IMR-90 (cell line): ENCODE measurements around the gene LINS1. TPM values are rescaled to one million over a fixed set of nuclear protein-coding genes. Genes with fewer than 3 reads are reported as not detected.

Source experiments
- ATAC-seq: fragments of 200-7000 bp; cut with Tn5 transposase; 2 replicates; pipeline ENCODE4 v1.9.1; 2020; ENCODE audit warnings: low read depth, mild to moderate bottlenecking, moderate library complexity
- BruUV-seq: library from RNA; stranded (reverse); fragments of 400-500 nt; replicated peaks from 2 replicates; lab custom pipeline; 2021; lab: Mats Ljungman, UMichigan
- CTCF ChIA-PET: fragments of 300-600 bp; formaldehyde crosslinking; extraction: SDS; loops from one replicate; lab custom pipeline; 2021; ENCODE audit warnings: antibody characterized with exemption; lab: Yijun Ruan, JAX
- POLR2A ChIA-PET: fragments of 300-600 bp; sonication (Branson Sonifier 250); formaldehyde crosslinking; loops from one replicate; lab custom pipeline; 2022; ENCODE audit warnings: antibody characterized with exemption; ENCODE audit not compliant: unreplicated experiment; lab: Charles Lee
- DNase-seq: peaks from one replicate; pipeline ENCODE4 v3.0.0; 2013
- H2AFZ ChIP-seq: replicated peaks from 2 replicates; pipeline ENCODE3; 2013; ENCODE audit warnings: low read length, mild to moderate bottlenecking; ENCODE audit not compliant: poor library complexity
- H2AK5ac ChIP-seq: 2 replicates; pipeline ENCODE4 v1.6.1; 2013; ENCODE audit warnings: low read depth, low read length, inconsistent platforms
- H2AK9ac ChIP-seq: replicated peaks from 2 replicates; pipeline ENCODE3; 2013; ENCODE audit warnings: mild to moderate bottlenecking, low read depth, low read length, moderate library complexity; ENCODE audit not compliant: poor library complexity
- H2BK120ac ChIP-seq: 2 replicates; pipeline ENCODE4 v1.6.1; 2013; ENCODE audit warnings: low read depth, low read length, inconsistent platforms
- H2BK15ac ChIP-seq: 3 replicates; pipeline ENCODE4 v1.6.1; 2013; ENCODE audit warnings: low read depth, low read length, inconsistent platforms
- H2BK20ac ChIP-seq: 2 replicates; pipeline ENCODE4 v1.6.1; 2013; ENCODE audit warnings: low read depth, mild to moderate bottlenecking, inconsistent platforms, low read length, moderate library complexity
- H2BK5ac ChIP-seq: 2 replicates; pipeline ENCODE4 v1.6.1; 2013; ENCODE audit warnings: mild to moderate bottlenecking, low read depth, low read length, inconsistent platforms; ENCODE audit not compliant: poor library complexity, severe bottlenecking
- H3K14ac ChIP-seq: replicated peaks from 2 replicates; pipeline ENCODE4 v1.6.1; 2013; ENCODE audit warnings: low read depth, low read length, inconsistent platforms
- H3K18ac ChIP-seq: 2 replicates; pipeline ENCODE4 v1.6.1; 2013; ENCODE audit warnings: low read depth, low read length, control low read depth
- H3K23ac ChIP-seq: 2 replicates; pipeline ENCODE4 v1.6.1; 2013; ENCODE audit warnings: low read depth, low read length, inconsistent platforms
- H3K27ac ChIP-seq: 2 replicates; pipeline ENCODE4 v1.5.1; 2013; ENCODE audit warnings: mild to moderate bottlenecking, control low read depth, low read length; ENCODE audit not compliant: insufficient read depth
- H3K27me3 ChIP-seq: 2 replicates; pipeline ENCODE4 v1.6.1; 2013; ENCODE audit warnings: low read length; ENCODE audit not compliant: control insufficient read depth, insufficient read depth
- H3K36me3 ChIP-seq: 2 replicates; pipeline ENCODE4 v1.6.1; 2013; ENCODE audit warnings: low read length, mixed read lengths; ENCODE audit not compliant: control insufficient read depth, insufficient read depth
- H3K4ac ChIP-seq: 2 replicates; pipeline ENCODE4 v1.6.1; 2013; ENCODE audit warnings: low read depth, low read length, inconsistent platforms
- H3K4me1 ChIP-seq: 2 replicates; pipeline ENCODE4 v1.6.1; 2013; ENCODE audit warnings: low read length, mixed read lengths; ENCODE audit not compliant: control insufficient read depth, insufficient read depth
- H3K4me2 ChIP-seq: 2 replicates; pipeline ENCODE4 v1.6.1; 2013; ENCODE audit warnings: low read depth, mild to moderate bottlenecking, control low read depth, low read length, moderate library complexity
- H3K4me3 ChIP-seq: 2 replicates; pipeline ENCODE4 v1.5.1; 2013; ENCODE audit warnings: low read depth, mild to moderate bottlenecking, control low read depth, low read length, moderate library complexity; ENCODE audit not compliant: insufficient read depth
- H3K56ac ChIP-seq: 2 replicates; pipeline ENCODE4 v1.6.1; 2013; ENCODE audit warnings: low read length, inconsistent platforms; ENCODE audit not compliant: insufficient read depth; ENCODE audit errors: extremely low read depth
- H3K79me1 ChIP-seq, 2 experiments: 2 replicates each; pipeline ENCODE4 v1.6.1; 2013; ENCODE audit warnings: low read length in 2 of 2, inconsistent platforms in 1 of 2, low read depth in 1 of 2
- H3K9ac ChIP-seq: 2 replicates; pipeline ENCODE4 v1.6.1; 2013; ENCODE audit warnings: low read depth, low read length, control low read depth
- H3K9me1 ChIP-seq: 2 replicates; pipeline ENCODE4 v1.6.1; 2013; ENCODE audit warnings: low read length, inconsistent platforms; ENCODE audit not compliant: insufficient read depth
- H3K9me3 ChIP-seq: 2 replicates; pipeline ENCODE4 v1.6.1; 2013; ENCODE audit warnings: low read length; ENCODE audit not compliant: control insufficient read depth, insufficient read depth
- H4K20me1 ChIP-seq: 2 replicates; pipeline ENCODE4 v1.6.1; 2013; ENCODE audit warnings: low read length, inconsistent platforms; ENCODE audit not compliant: insufficient read depth
- H4K5ac ChIP-seq: 2 replicates; pipeline ENCODE4 v1.6.1; 2013; ENCODE audit warnings: mild to moderate bottlenecking, low read depth, low read length, control low read depth
- H4K8ac ChIP-seq, 2 experiments: 2 replicates each; pipeline ENCODE4 v1.6.1; 2013; ENCODE audit warnings: low read depth in 2 of 2, low read length in 2 of 2, control low read depth in 1 of 2, inconsistent platforms in 1 of 2
- H4K91ac ChIP-seq: 2 replicates; pipeline ENCODE4 v1.6.1; 2013; ENCODE audit warnings: low read depth, low read length, inconsistent platforms; ENCODE audit not compliant: insufficient read depth
- CEBPB ChIP-seq: IDR thresholded peaks from 2 replicates; pipeline ENCODE4 v1.6.1; 2012; ENCODE audit warnings: low read depth, low read length, improper control_type of control experiment
- WGBS, 2 experiments: methylation state at CpG; one replicate each; pipeline versions ENCODE4 v1.1.5 to v1.1.7; 2013; ENCODE audit warnings: missing lambda C conversion rate in 2 of 2; ENCODE audit not compliant: insufficient read length in 1 of 2; ENCODE audit errors: extremely low coverage in 2 of 2; 5-methylcytosine and 5-hydroxymethylcytosine counted together
- dilution Hi-C: fragments of 300-500 bp; cut with HindIII; formaldehyde crosslinking; loops from one replicate; pipeline ENCODE4 v1.14.3; 2018; ENCODE audit warnings: low sequenced_read_pairs; ENCODE audit not compliant: unreplicated experiment
- in situ Hi-C: fragments of 300-500 bp; cut with MboI; formaldehyde crosslinking; loops from 3 replicates; pipeline ENCODE4 v1.14.3; 2019; ENCODE audit warnings: low sequenced_read_pairs, inconsistent platforms, mixed read lengths
- intact Hi-C: fragments of 100-400 bp; cut with micrococcal nuclease; formaldehyde crosslinking; loops from 2 replicates; pipeline ENCODE4 v1.10.0; 2022
- polyA plus RNA-seq, 3 experiments: library from polyadenylated mRNA; depleted of rRNA; stranded (reverse); fragments of >200 nt; gene quantifications; 2 replicates each; pipeline ENCODE4 v1.2.3, GENCODE V29; 2012; ENCODE audit warnings: low replicate concordance in 1 of 3
- total RNA-seq: library from RNA; depleted of rRNA; stranded (reverse); fragments of >200 nt; gene quantifications from 2 replicates; pipeline ENCODE4 v1.2.3, GENCODE V29; 2012
- TF ChIP-seq, protein P1 (sequence below): fragments of 150-350 bp; IDR thresholded peaks from 2 replicates; pipeline ENCODE4 v1.6.1; 2016; ENCODE audit warnings: low read depth, mild to moderate bottlenecking, low read length, moderate library complexity, borderline replicate concordance

Gene LINS1
- total and polyA plus RNA-seq, 2 of the 4 experiments (the other 2 are of a cell fraction): 6.9 to 10.6 TPM

DNA sequence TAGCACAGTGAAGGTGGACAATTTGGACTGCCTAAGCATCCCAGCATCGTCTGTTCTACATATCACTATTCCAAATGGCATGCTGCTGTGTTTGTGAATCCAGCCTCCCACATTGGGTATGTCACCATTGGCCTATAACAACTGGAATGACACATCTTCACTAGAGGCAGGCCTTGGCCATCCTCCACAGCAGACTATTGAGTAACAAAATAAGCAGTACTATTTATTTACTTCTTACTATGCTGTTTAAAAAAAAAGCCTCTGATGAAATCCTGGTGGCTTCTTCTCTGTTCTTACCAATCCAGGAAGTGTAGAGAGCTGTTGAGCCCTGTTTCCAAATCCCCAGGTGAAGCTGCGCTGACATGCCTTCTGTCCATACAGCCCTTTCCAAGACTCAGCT is 42.7 kb downstream of the LINS1 start:
- Histone ChIP-seq H3K4ac (no peak overlapping the region), H4K20me1 (no peaks in the 10 kb centered on the region), H3K79me1 (no peaks in the 10 kb centered on the region), H3K4me1 (no peaks in the 10 kb centered on the region), H4K8ac (no peak overlapping the region), H3K27ac (no peak overlapping the region), H2AFZ (no peak overlapping the region), H2BK5ac (no peak overlapping the region), H3K18ac (no peak overlapping the region), H4K5ac (no peak overlapping the region), H2BK20ac (no peak overlapping the region), H3K27me3 (no peaks in the 10 kb centered on the region), H3K14ac (no peak overlapping the region), H2BK120ac (no peak overlapping the region), H2AK9ac (no peak overlapping the region), H3K23ac (no peak overlapping the region), H4K91ac (no peak overlapping the region), H3K9me1 (no peaks in the 10 kb centered on the region), H3K9me3 (0 out of 2 replicates have a peak, but pooled peaks cover 1% of the 10 kb centered on the region), H2BK15ac (no peak overlapping the region), H3K36me3 (no peaks in the 10 kb centered on the region), H3K9ac (no peak overlapping the region), H3K56ac (no peak overlapping the region), H3K4me2 (no peak overlapping the region), H3K4me3 (no peak overlapping the region), H2AK5ac (no peak overlapping the region)
- dilution Hi-C loops (no loop called here), intact Hi-C loops (no loop called here), in situ Hi-C loops (no loop called here)
- ChIA-PET CTCF (no interaction called here), POLR2A (no interaction called here)
- BruUV-seq: no TSS peak
- DNase-seq (peak; percentile 81), ATAC-seq (peak; percentile 98)
- WGBS, 2 experiments: no CpG with 5 or more reads among the region's 2 CpGs
- TF ChIP-seq, protein P1, sequence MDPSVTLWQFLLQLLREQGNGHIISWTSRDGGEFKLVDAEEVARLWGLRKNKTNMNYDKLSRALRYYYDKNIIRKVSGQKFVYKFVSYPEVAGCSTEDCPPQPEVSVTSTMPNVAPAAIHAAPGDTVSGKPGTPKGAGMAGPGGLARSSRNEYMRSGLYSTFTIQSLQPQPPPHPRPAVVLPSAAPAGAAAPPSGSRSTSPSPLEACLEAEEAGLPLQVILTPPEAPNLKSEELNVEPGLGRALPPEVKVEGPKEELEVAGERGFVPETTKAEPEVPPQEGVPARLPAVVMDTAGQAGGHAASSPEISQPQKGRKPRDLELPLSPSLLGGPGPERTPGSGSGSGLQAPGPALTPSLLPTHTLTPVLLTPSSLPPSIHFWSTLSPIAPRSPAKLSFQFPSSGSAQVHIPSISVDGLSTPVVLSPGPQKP: no peak
- TF ChIP-seq CEBPB: peak; percentile 58
